Fibroblast of pulmonary artery (primary cell): ENCODE data around the gene GJD3.

ENCODE experiments used
- DNase-seq: peaks from one replicate; pipeline ENCODE4 v3.0.0-alpha.2; 2010; ENCODE audit warnings: low read depth
- H3K4me3 ChIP-seq: replicated peaks from 2 replicates; pipeline ENCODE4 v1.5.1; 2011; ENCODE audit warnings: low read depth, mild to moderate bottlenecking, control low read depth, low read length, moderate library complexity
- TF ChIP-seq, protein P1 (sequence below): IDR thresholded peaks from 2 replicates; pipeline ENCODE4 v1.5.1; 2011; ENCODE audit warnings: mild to moderate bottlenecking, control low read depth, low read length, inconsistent platforms; ENCODE audit errors: missing control alignments

GJD3 gene

DNA sequence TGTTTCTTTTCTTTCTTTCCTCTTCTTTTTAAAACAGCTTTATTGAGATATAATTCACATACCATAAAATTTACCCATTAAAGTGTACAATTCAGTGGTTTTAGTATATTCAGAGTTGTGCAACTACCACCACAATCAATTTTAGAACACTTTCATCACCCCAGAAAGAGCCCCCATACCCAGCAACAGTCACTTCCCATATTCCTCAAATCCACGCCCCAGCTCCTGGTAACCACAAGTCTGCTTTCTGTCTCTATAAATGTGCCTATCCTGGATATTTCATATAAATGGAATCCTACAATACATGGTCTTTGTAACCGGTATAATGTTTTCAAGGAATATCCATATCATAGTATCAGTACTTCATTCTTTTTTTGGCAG is 36.2 kb downstream of the GJD3 start:
- DNase-seq, result no peak
- TF ChIP-seq, protein P1, sequence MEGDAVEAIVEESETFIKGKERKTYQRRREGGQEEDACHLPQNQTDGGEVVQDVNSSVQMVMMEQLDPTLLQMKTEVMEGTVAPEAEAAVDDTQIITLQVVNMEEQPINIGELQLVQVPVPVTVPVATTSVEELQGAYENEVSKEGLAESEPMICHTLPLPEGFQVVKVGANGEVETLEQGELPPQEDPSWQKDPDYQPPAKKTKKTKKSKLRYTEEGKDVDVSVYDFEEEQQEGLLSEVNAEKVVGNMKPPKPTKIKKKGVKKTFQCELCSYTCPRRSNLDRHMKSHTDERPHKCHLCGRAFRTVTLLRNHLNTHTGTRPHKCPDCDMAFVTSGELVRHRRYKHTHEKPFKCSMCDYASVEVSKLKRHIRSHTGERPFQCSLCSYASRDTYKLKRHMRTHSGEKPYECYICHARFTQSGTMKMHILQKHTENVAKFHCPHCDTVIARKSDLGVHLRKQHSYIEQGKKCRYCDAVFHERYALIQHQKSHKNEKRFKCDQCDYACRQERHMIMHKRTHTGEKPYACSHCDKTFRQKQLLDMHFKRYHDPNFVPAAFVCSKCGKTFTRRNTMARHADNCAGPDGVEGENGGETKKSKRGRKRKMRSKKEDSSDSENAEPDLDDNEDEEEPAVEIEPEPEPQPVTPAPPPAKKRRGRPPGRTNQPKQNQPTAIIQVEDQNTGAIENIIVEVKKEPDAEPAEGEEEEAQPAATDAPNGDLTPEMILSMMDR, result no peak
- no peak overlapping the region for H3K4me3 ChIP-seq

DNA sequence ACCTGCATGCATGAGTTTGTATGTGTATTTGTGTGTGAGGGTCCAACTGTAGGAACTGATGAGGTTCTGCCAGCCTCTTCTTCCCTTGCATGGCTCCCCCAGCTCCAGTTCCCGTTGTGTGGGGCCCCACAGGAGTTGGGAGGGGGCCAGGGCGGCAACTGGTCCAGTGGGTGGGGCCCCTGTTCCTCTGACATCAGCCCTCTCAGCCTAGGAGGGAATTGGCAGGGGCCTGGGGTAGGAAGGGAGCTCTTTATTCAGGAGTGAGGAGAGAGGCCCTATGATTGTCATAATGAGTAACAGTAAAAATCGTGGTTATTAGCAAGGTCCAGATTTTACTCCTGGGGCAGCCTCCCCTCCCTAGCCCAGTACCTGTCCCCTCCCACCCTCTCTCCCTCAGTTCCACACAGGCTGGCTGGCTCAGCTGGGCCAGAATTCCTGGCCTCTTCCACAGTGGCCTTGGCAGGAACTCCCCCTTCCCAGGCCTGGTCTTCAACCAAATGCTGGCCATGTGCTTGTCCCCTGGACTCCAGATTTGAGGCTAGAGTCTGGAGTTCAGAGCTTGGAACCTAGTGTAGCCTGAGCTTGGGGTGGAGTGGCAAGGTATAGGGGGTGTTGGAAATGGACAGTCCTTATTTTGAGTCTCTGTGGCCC is 36.7 kb downstream of the GJD3 start:
- no peak overlapping the region for H3K4me3 ChIP-seq
- TF ChIP-seq, protein P1, result no peak

DNA sequence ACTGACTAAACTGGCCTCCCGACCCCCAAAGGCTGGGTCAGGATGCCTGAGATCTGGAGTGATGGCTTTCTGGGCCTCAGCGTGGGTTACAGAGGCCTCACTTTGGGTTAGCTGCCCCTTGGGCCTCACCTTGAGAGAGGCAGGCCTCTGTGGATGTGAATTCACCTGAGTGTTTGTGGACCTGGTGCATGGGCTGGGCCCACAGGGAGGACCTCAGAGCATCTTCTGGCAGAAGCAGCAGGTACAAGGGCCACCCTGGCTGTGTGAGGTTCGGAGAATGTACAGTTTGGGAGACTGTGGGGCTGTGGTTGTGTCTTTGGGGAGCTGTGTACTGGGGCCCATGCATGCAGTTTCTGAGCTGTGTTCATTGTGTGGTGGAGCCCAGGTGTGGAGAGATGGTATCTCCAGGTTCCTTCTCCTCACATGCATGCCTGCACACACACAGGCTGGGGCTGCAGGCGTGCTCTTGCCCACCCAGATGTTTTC is 37.2 kb downstream of the GJD3 start:
- TF ChIP-seq, protein P1, result no peak
- H3K4me3 ChIP-seq, result no peak overlapping the region
- DNase-seq, result no peak

More for the DNA sequence above, 36.7 kb downstream of the GJD3 start:
- DNase-seq, result no peak

DNA sequence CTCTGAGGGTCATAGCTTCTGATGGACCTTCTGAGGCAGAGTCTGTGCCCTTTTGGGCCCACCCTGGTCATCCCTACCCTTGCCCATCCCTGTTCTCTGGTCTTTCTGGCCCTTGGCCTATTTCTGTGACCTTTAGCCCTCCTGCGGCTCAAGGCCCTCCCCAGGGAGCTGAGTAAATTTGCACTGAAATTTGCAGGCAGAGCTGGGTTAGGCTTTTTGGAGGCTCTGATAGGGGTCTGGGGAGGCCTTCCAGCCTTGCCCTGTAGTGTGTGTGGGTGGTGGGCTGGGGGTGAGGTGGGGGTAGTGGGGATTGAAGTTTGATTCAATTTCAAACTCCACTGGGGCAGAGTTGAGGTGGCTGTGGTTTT is 37.7 kb downstream of the GJD3 start:
- H3K4me3 ChIP-seq, result no peak overlapping the region
- no peak for DNase-seq
- TF ChIP-seq, protein P1, result no peak

DNA sequence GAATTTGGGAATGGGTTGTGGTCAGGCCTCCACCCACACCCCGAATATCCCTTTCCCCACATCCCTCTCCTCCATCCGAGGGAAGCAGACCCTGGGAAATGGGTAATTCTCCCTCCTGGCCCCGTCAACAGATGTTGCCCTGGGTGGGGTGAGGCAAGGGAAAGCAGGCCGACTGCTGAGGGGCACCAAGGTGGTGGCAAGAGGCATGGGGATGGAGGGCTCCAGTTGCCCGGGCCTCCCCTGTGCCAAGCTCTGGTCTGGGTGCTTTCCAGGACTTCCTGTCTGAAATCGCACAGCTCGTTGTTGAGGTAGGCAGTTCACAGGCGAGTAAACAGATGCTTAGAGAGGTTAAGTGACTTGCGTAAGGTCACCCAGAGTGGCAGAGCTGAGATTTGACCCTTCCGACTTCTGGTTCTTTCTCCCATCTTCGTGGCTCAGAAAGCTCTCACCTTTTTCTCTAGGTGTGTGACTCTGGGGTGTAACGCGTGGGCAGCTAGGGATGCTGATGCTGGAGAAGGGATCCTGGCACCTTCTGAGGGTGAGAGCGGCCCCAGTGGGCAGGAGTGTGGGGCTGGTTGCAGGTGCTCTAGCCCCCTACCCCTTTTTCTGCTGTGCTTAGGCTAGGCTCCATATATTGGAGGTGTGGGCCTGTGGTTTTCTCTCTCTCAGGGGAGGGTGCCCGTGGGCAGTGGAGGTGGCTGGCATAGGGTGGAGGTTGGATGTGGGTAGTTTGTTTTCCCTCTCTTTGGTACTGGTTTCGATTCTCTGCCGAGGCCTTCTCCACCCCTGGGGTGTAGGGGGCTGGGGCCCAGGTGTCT is 38.3 kb downstream of the GJD3 start:
- H3K4me3 ChIP-seq, result no peak overlapping the region
- TF ChIP-seq, protein P1, result no peak
- no peak for DNase-seq

DNA sequence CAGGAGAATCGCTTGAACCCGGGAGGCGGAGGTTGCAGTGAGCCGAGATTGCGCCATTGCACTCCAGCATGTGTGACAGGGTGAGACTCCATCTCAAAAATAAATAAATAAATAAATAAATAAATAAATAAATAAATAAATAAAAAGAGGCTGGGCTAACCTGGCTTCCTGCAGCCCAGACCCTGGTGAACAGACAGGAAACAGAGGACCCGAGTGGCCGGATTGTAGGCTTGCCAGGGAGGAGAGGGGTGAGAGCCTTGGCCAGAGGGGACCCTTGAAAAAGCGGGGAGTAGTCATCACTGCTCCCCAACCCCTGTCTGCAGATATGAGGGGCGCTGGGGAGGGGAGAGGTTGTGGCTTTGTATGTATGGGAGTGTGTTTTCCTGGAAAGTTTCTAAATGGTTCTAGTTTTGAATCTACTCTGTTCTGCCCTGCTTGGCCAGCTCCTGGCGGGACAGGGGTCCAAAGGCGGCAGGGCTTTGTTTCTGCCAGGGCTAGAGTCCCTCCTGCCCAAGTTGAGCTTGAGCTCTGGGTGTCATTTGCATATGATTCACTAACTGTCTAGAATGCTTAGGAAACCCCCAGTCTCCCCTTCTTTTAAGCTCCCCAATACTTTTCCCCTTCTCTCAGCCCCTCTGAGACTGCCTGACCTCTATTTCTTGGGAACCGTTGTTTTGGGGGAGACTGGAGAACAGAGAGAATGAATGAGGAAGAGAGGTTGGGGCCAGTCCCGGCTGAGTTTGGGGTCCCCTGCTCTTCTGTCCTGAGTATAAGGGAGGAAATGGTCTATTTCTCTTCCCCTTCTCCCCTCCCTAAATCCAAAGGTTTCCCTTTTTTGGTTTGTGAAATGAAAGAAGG is 39.2 kb downstream of the GJD3 start:
- no peak for DNase-seq
- TF ChIP-seq, protein P1, result no peak
- no peak overlapping the region for H3K4me3 ChIP-seq
